Measurements from ENCODE around the gene ZNF391. TPM values are rescaled to one million over a fixed set of nuclear protein-coding genes. Genes with fewer than 3 reads are reported as not detected.

Gene ZNF391
- total and polyA plus RNA-seq, 2 donors (not counting 1 experiment from before 2014, with no cell fraction given), result 1.3 to 4.4 TPM

- Histone ChIP-seq H4K20me1 (ENCODE audit: control insufficient read depth, insufficient read depth, low read length, poor library complexity, severe bottlenecking) (no peaks in the 10 kb centered on the region), H3K36me3 (replicated peaks in 1 of 2; ENCODE audit: control extremely low read depth in 1 of 2, control insufficient read depth in 1 of 2, extremely low read depth in 1 of 2, insufficient read depth in 2 of 2, low read length in 1 of 2) (no peaks in the 10 kb centered on the region), H3K9ac (ENCODE audit: low read length) (no peak overlapping the region), H3K9me3 (ENCODE audit: control extremely low read depth in 1 of 3, control insufficient read depth in 2 of 3, insufficient read depth in 1 of 3, low read length in 2 of 3) (peaks cover 0 to 3% (median 0%) of the 10 kb centered on the region in 3 donors), H3K79me2 (ENCODE audit: control insufficient read depth, insufficient read depth, low read length) (no peaks in the 10 kb centered on the region), H3K27ac (ENCODE audit: low read length in 2 of 2) (no peak overlapping the region), H2AFZ (ENCODE audit: insufficient read depth, low read depth, low read length, poor library complexity, severe bottlenecking) (no peak overlapping the region), H3K4me1 (ENCODE audit: control insufficient read depth in 2 of 2, insufficient read depth in 2 of 2, low read length in 2 of 2) (no peaks in the 10 kb centered on the region), H3K4me2 (replicated peaks; ENCODE audit: low read depth, low read length, poor library complexity, severe bottlenecking) (no peak overlapping the region), H3K4me3 (ENCODE audit: control extremely low read depth in 1 of 5, extremely low read depth in 1 of 5, insufficient read depth in 1 of 5, low read depth in 2 of 5, low read length in 4 of 5) (no peak overlapping the region), H3K27me3 (replicated peaks in 1 of 4; ENCODE audit: control extremely low read depth in 1 of 4, control insufficient read depth in 3 of 4, insufficient read depth in 4 of 4, low read length in 3 of 4) (no peaks in the 10 kb centered on the region)
- TF ChIP-seq EZH2 (IDR thresholded peaks at IDR 0.05; ENCODE audit: borderline replicate concordance, insufficient read depth, low read depth, low read length, poor library complexity, severe bottlenecking) (no peak), CTCF (IDR thresholded peaks at IDR 0.05) (no peak)
- H3K4me3 Mint-ChIP-seq, result no peak overlapping the region
- CTCF ChIA-PET, result no interaction called here
- no peaks in the 10 kb centered on the region for H3K4me1 Mint-ChIP-seq
- intact Hi-C loops (cut with micrococcal nuclease), result no loop called here
- DNase-seq (no peak), ATAC-seq (ENCODE audit: low read depth) (no peak)
- H3K27me3 Mint-ChIP-seq, result peaks cover 9% of the 10 kb centered on the region
- WGBS (ENCODE audit: insufficient coverage), result 86% methylated on average over 4 of the region's 4 CpGs
- POLR2A ChIA-PET, result no interaction called here
- peaks cover 2% of the 10 kb centered on the region for H3K9me3 Mint-ChIP-seq (ENCODE audit: insufficient read depth)
- H3K27ac Mint-ChIP-seq, result no peak overlapping the region
Measured at GRCh38 chr6:27426045-27426620, 37.6 kb downstream of the ZNF391 start.

- no peaks in the 10 kb centered on the region for H3K4me1 Mint-ChIP-seq
- no peaks in the 10 kb centered on the region for H4K20me1 ChIP-seq (ENCODE audit: control insufficient read depth, insufficient read depth, low read length, poor library complexity, severe bottlenecking)
- POLR2A ChIA-PET, result no interaction called here
- H3K27ac ChIP-seq (ENCODE audit: low read length in 2 of 2), result no peak overlapping the region
- no peak overlapping the region for H3K27ac Mint-ChIP-seq
- H3K4me1 ChIP-seq (ENCODE audit: control insufficient read depth in 2 of 2, insufficient read depth in 2 of 2, low read length in 2 of 2), result no peaks in the 10 kb centered on the region
- intact Hi-C loops (cut with micrococcal nuclease), result no loop called here
- CTCF ChIA-PET, result no interaction called here
- no peak overlapping the region for H3K4me3 Mint-ChIP-seq
- TF ChIP-seq CTCF (IDR thresholded peaks at IDR 0.05), result no peak
- no peaks in the 10 kb centered on the region for H3K9me3 ChIP-seq (ENCODE audit: control extremely low read depth in 1 of 3, control insufficient read depth in 2 of 3, insufficient read depth in 1 of 3, low read length in 2 of 3)
- no peak overlapping the region for H3K4me3 ChIP-seq (ENCODE audit: control extremely low read depth in 1 of 5, extremely low read depth in 1 of 5, insufficient read depth in 1 of 5, low read depth in 2 of 5, low read length in 4 of 5)
- H3K4me2 ChIP-seq (replicated peaks; ENCODE audit: low read depth, low read length, poor library complexity, severe bottlenecking), result no peak overlapping the region
- peaks cover 2% of the 10 kb centered on the region for H3K9me3 Mint-ChIP-seq (ENCODE audit: insufficient read depth)
- no peak overlapping the region for H2AFZ ChIP-seq (ENCODE audit: insufficient read depth, low read depth, low read length, poor library complexity, severe bottlenecking)
- no peak overlapping the region for H3K9ac ChIP-seq (ENCODE audit: low read length)
- ATAC-seq (ENCODE audit: low read depth), result no peak
- no peaks in the 10 kb centered on the region for H3K27me3 ChIP-seq (replicated peaks in 1 of 4; ENCODE audit: control extremely low read depth in 1 of 4, control insufficient read depth in 3 of 4, insufficient read depth in 4 of 4, low read length in 3 of 4)
- no peak for DNase-seq
- H3K27me3 Mint-ChIP-seq, result peaks cover 17% of the 10 kb centered on the region
- no peaks in the 10 kb centered on the region for H3K79me2 ChIP-seq (ENCODE audit: control insufficient read depth, insufficient read depth, low read length)
- no peaks in the 10 kb centered on the region for H3K36me3 ChIP-seq (replicated peaks in 1 of 2; ENCODE audit: control extremely low read depth in 1 of 2, control insufficient read depth in 1 of 2, extremely low read depth in 1 of 2, insufficient read depth in 2 of 2, low read length in 1 of 2)
- no CpG with 5 or more reads among the region's 4 CpGs for WGBS (ENCODE audit: insufficient coverage)
Measured at GRCh38 chr6:27428502-27428901, 39.9 kb downstream of the ZNF391 start.

All from B cell (primary cell).